ENCODE measurements around the gene AP1AR. TPM values are rescaled to one million over a fixed set of nuclear protein-coding genes. Genes with fewer than 3 reads are reported as not detected.

The AP1AR gene
- total RNA-seq, 4 donors from 2014 or later = 11.7 to 28.7 (median 14.4) TPM

DNA sequence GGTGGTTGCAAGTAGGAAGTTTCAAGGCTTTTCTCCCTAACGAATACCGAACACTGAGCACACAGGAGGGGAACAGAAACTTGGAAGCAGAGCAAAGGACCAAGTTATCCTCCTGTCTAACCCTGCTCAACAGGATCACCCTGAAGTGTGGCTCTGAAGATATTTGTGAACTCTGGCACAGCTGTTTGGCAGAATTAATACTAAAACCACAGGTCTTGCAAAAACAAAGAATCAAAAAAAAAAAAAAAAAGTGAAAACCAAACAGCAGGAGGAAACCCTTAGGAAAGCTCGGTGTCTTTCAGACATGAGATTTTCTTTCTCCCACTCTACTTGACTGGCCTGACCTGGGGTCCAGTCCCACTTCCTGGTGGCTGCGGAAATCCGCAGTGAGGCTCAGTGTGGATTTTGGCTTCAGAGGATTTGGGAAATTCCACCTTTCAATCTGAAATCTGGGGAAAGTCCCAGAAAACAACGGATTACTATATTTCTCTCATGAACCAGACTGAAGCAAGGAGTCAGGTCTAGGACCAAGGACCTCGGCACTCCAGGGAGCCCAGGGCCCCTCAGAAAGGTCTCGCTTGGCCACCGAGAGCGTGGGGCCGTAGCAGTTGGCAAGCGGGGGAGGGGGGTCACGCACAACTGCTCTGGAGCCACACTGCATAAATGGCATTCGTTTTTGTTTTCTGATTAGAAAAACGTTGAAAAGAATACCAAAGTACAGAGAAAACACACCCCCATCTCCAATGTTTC is 53.2 kb downstream of the AP1AR start:
- Histone ChIP-seq H3K27ac (replicated peaks in 1 of 4) (peak overlapping the region; percentile 73 to 86 (median 80)), H3K4me3 (peak overlapping the region; percentile 65 to 88 (median 83)), H3K4me1 (peaks cover 11 to 32% (median 29%) of the 10 kb centered on the region in 4 donors), H3K27me3 (no peaks in the 10 kb centered on the region), H3K36me3 (no peaks in the 10 kb centered on the region), H3K9me3 (no peaks in the 10 kb centered on the region)
- TF ChIP-seq EP300 (IDR thresholded peaks at IDR 0.05) (no peak), POLR2A (IDR thresholded peaks at IDR 0.05; ENCODE audit: low read depth) (no peak), POLR2AphosphoS5 (IDR thresholded peaks at IDR 0.05) (no peak)
- TF ChIP-seq, protein P1, sequence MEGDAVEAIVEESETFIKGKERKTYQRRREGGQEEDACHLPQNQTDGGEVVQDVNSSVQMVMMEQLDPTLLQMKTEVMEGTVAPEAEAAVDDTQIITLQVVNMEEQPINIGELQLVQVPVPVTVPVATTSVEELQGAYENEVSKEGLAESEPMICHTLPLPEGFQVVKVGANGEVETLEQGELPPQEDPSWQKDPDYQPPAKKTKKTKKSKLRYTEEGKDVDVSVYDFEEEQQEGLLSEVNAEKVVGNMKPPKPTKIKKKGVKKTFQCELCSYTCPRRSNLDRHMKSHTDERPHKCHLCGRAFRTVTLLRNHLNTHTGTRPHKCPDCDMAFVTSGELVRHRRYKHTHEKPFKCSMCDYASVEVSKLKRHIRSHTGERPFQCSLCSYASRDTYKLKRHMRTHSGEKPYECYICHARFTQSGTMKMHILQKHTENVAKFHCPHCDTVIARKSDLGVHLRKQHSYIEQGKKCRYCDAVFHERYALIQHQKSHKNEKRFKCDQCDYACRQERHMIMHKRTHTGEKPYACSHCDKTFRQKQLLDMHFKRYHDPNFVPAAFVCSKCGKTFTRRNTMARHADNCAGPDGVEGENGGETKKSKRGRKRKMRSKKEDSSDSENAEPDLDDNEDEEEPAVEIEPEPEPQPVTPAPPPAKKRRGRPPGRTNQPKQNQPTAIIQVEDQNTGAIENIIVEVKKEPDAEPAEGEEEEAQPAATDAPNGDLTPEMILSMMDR (IDR thresholded peaks at IDR 0.05) = no peak
- intact Hi-C loops (cut with DNase I) = no loop called here
- DNase-seq (ENCODE audit: extremely low spot score) = no peak
- WGBS = 2% methylated on average over 14 of the region's 15 CpGs

DNA sequence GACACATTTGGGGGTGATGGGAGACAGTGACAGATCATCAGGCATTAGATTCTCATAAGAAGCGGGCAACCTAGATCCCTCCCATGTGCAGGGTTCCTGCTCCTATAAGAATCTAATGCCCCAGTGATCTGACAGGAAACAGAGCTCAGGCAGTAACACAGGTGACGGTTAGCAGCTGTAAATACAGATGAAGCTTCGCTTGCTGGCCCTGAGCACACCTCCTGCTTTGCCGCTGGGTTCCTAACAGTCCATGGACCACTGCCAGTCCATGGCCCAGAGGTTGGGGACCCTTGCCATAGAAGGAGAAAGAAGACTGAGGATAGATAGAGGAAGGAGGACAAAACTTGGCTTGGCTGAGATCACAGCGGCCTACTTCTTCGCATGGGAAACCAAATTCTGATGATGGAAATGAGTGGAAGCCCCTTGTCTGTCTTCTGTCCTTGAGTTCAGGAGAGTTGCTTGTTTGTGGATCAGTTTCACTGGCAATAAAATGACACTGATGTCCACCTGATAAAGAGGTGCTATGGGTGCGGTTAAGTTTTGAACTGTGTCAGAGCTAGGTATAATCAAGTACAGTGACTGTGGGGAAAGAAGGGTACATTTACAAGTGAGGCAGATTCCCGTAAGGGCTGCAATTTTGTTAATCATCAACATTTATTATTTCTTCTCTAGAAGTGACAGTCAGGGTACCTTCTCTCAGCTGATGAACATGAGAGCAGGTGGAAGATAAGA is 55.8 kb downstream of the AP1AR start:
- no peaks in the 10 kb centered on the region for H3K27me3 ChIP-seq
- H3K36me3 ChIP-seq = no peaks in the 10 kb centered on the region
- no peak overlapping the region for H3K27ac ChIP-seq (replicated peaks in 1 of 4)
- no peak overlapping the region for H3K4me3 ChIP-seq
- WGBS = 95% methylated on average over 8 of the region's 8 CpGs
- H3K9me3 ChIP-seq = no peaks in the 10 kb centered on the region
- TF ChIP-seq EP300 (IDR thresholded peaks at IDR 0.05) (no peak), POLR2A (IDR thresholded peaks at IDR 0.05; ENCODE audit: low read depth) (no peak), POLR2AphosphoS5 (IDR thresholded peaks at IDR 0.05) (no peak)
- TF ChIP-seq, protein P1 (IDR thresholded peaks at IDR 0.05) = no peak
- DNase-seq (ENCODE audit: extremely low spot score) = no peak
- intact Hi-C loops (cut with DNase I) = no loop called here
- H3K4me1 ChIP-seq = peaks cover 7 to 29% (median 27%) of the 10 kb centered on the region in 4 donors

DNA sequence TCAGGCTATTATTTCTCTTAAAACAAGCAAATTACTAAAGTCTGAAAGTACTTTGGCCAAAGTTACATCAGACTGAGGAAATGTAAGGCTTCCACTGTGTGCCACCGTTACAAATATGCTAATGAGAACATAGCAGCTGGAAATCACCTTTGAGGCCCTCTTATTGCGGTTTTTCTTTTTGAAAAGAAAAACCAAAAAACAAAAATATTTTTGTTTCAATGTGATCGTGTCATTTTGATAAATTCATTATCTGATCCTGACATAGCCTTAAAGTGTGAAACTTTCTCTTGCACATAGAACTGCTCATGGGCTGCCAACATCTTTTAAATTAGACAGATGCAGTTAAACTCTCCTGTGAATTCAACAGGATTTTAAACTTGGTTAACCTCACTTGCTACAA is 56.9 kb downstream of the AP1AR start:
- Histone ChIP-seq H3K27me3 (no peaks in the 10 kb centered on the region), H3K9me3 (no peaks in the 10 kb centered on the region), H3K4me1 (peaks cover 0 to 25% (median 21%) of the 10 kb centered on the region in 4 donors), H3K36me3 (no peaks in the 10 kb centered on the region), H3K27ac (replicated peaks in 1 of 4) (no peak overlapping the region), H3K4me3 (no peak overlapping the region)
- intact Hi-C loops (cut with DNase I) = no loop called here
- DNase-seq (ENCODE audit: extremely low spot score) = no peak
- TF ChIP-seq POLR2AphosphoS5 (IDR thresholded peaks at IDR 0.05) = no peak
- no peak for TF ChIP-seq POLR2A (IDR thresholded peaks at IDR 0.05; ENCODE audit: low read depth)
- TF ChIP-seq, protein P1 (IDR thresholded peaks at IDR 0.05) = no peak
- 77% methylated on average over 3 of the region's 3 CpGs for WGBS

DNA sequence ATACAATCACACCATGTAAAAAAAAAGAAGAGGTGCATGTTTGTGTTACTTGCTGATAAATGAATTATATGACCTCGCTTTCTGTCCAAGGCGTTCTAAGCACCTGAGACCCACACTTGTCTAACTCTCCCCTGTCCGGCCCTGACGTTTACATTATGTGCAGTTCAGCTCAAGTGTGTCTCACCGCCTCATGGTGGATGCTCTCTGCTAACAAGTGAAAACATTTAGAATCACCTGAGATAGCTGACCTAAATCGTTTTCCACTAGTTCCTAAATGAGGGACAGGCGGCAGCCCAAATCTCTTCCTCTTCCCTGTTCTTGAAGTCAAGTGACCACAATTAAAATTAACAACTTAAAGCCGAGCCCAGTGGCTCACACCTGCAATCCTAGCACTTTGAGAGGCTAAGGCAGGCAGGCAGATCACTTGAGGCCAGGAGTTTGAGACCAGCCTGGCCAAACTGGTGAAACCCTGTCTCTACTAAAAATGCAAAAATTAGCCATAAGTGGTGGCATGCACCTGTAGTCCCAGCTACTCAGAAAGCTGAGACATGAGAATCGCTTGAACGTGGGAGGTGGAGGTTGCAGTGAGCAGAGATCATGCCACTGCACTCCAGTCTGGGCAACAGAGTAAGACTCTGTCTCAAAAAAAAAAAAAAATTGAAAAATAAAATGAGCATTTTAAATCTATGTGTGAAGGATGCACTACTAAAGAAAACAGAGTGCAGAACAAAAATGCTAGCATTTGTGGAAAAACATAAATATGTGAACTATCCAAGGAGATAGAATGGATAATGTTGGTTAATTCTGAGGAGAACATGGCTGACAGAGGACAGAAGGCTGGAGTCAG is 58.0 kb downstream of the AP1AR start:
- Histone ChIP-seq H3K9me3 (no peaks in the 10 kb centered on the region), H3K36me3 (no peaks in the 10 kb centered on the region), H3K27me3 (no peaks in the 10 kb centered on the region), H3K4me1 (peaks cover 0 to 13% (median 10%) of the 10 kb centered on the region in 4 donors), H3K4me3 (no peak overlapping the region), H3K27ac (replicated peaks in 1 of 4) (no peak overlapping the region)
- intact Hi-C loops (cut with DNase I) = no loop called here
- 81% methylated on average over 10 of the region's 10 CpGs for WGBS
- no peak for DNase-seq (ENCODE audit: extremely low spot score)
- TF ChIP-seq POLR2AphosphoS5 (IDR thresholded peaks at IDR 0.05) (no peak), POLR2A (IDR thresholded peaks at IDR 0.05; ENCODE audit: low read depth) (no peak), EP300 (IDR thresholded peaks at IDR 0.05) (no peak)
- TF ChIP-seq, protein P1 (IDR thresholded peaks at IDR 0.05) = no peak

All from esophagus muscularis mucosa (tissue), 4 donors.